OCI-M1 (cell line): ENCODE data around the gene SUMO2.
A peak's percentile ranks its signal among the peaks of the same experiment; 100 is the strongest.

Experiments used
- DNase-seq: peaks from one replicate; lab custom pipeline; 2025; lab: John Stamatoyannopoulos, UW

Gene SUMO2

GRCh38 chr17:75124041-75124818 is 58.5 kb downstream of the SUMO2 start:
- DNase-seq = peak; percentile 81

- DNase-seq = no peak
These were observed 64.5 kb downstream of the SUMO2 start for GRCh38 chr17:75118307-75118706.

GRCh38 chr17:75116737-75117136 is 66.0 kb downstream of the SUMO2 start:
- DNase-seq = no peak
